Stimulated activated naive CD8-positive, alpha-beta T cell treated with anti-CD3 and anti-CD28 coated beads, Interleukin-15, Interleukin-2, amounts not matched to agents 100 ng/mL and 50 ng/mL, for 24 hours (primary cell): Measurements from ENCODE around the gene IFNL3.
A peak's percentile ranks its signal among the peaks of the same experiment; 100 is the strongest.
"Not testable (repeated sequence)": the region's sequence is repeated elsewhere in the genome, so short reads cannot be mapped to it uniquely, and the experiment has no call there.

ENCODE experiments used
- H3K27ac Mint-ChIP-seq: one replicate; pipeline ENCODE4 v1.8.0; 2021; ENCODE audit warnings: mild to moderate bottlenecking, mixed read lengths
- H3K27me3 Mint-ChIP-seq: one replicate; pipeline ENCODE4 v1.8.0; 2021; ENCODE audit warnings: mixed read lengths
- H3K36me3 Mint-ChIP-seq: one replicate; pipeline ENCODE4 v1.8.0; 2021; ENCODE audit warnings: low read depth, mixed read lengths
- H3K4me1 Mint-ChIP-seq: one replicate; pipeline ENCODE4 v1.8.0; 2021; ENCODE audit warnings: low read depth, mixed read lengths
- H3K4me3 Mint-ChIP-seq: one replicate; pipeline ENCODE4 v1.8.0; 2021; ENCODE audit warnings: mild to moderate bottlenecking, mixed read lengths
- H3K9me3 Mint-ChIP-seq: one replicate; pipeline ENCODE4 v1.8.0; 2021; ENCODE audit warnings: mixed read lengths

The IFNL3 gene

DNA sequence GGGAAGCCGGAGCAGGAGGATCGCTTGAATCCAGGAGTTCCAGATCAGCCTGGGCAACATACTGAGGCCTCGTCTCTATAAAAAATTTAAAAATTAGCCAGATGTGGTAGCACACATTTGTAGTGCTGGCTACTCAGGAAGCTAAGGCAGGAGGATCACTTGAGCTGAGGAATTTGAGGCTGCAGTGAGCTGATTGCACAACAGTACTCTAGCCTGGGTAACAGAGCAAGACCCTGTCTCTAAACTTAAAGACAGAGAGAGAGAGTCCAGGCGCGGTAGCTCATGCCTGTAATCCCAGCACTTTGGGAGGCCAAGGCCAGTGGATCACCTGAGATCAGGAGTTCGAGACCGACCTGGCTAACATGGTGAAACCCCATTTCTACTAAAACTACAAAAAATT, 4.4 kb downstream of the IFNL3 start:
- H3K27me3 Mint-ChIP-seq: no peaks in the 10 kb centered on the region
- no peak overlapping the region for H3K4me3 Mint-ChIP-seq
- H3K4me1 Mint-ChIP-seq: peaks cover 23% of the 10 kb centered on the region
- H3K9me3 Mint-ChIP-seq: no peaks in the 10 kb centered on the region
- no peaks in the 10 kb centered on the region for H3K36me3 Mint-ChIP-seq
- H3K27ac Mint-ChIP-seq: no peak overlapping the region

DNA sequence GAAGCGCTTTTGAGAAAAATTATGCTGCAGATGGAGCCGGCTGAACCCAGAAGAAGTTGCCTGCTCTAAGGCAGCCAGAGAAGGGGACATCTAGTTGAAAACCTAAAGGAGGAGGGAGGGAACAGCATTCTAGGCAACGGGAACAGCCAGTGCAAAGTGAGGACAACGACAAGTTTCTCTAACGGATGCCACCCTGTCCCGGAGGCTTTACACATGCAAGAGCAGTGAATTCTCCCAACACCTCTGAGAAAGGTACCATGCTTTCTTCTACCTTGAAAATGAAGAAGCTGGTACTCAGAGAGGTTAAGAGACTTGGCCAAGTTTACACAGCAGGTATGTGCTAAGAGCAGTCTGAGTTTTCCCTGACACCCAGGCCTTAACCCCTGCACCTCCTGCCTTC, 5.9 kb downstream of the IFNL3 start:
- H3K36me3 Mint-ChIP-seq: no peaks in the 10 kb centered on the region
- H3K27me3 Mint-ChIP-seq: no peaks in the 10 kb centered on the region
- H3K4me1 Mint-ChIP-seq: peaks cover 23% of the 10 kb centered on the region
- H3K27ac Mint-ChIP-seq: no peak overlapping the region
- H3K9me3 Mint-ChIP-seq: no peaks in the 10 kb centered on the region
- no peak overlapping the region for H3K4me3 Mint-ChIP-seq

DNA sequence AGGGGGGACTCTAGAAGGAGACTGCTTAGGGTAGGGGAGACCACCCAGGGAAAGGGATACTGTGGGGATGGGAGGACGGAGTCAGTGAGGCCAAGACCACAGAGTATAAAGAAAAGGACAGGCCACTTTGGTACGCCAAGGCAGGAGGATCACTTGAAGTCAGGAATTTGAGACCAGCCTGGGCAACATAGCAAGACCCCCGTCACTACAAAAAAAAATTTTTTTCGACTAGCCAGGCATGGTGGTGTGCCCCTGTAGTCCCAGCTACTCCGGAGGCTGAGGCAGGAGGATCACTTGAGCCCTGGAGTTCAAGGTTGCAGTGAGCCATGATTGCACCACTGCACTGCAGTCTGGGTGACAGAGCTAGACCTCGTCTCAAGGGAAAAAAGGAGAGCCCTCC, 6.6 kb downstream of the IFNL3 start:
- Mint-ChIP-seq H3K9me3 (no peaks in the 10 kb centered on the region), H3K4me1 (peaks cover 23% of the 10 kb centered on the region), H3K27me3 (no peaks in the 10 kb centered on the region), H3K36me3 (no peaks in the 10 kb centered on the region), H3K27ac (peak overlapping the region; percentile 86), H3K4me3 (peak overlapping the region; percentile 70)

DNA sequence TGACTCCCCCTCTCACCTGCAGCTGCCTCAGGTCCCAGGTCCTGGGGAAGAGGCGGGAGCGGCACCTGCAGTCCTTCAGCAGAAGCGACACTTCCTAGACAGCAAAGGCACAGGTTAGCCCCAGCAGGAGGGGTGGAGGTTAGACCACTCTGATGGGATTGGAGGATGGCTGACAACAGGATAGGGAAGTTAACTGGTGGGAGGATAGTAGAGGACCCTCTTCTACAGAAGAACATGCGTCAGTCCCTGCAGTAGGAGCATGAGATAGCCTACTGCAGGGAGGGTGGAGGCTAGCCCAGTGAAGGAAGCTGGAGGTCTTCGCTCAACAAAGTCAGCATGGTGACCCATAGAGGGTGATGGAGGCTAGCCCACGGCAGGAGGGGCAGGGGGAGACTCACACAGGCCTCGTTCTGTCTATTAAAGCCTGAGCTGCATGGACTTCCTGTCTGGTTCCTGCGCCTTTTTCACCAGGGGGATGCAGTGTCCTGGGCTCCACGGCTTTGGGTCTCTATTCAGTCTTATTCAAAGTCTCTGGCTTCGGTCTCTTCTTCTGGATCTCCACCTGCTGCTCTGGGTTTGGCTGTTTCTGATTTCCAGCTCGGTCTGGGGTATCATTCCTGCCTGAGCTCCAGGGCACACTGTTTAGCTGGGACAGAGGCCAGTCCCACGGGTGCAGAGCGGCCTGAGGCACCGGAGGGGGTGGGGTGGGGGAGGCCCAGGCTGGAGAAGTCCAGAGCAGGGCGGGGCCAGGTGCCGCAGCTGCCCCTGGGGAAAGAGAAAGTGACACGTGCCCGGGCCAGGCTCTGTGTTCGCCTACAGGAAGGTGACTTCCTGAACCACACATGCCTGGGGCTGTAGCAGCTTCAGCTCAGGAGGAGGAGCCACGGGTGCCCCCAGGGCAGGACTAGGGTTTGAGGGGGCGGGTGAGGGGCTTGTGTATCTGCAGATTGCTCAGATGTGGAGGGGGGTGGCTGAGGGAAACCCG, 7.3 kb downstream of the IFNL3 start:
- no peaks in the 10 kb centered on the region for H3K27me3 Mint-ChIP-seq
- no peaks in the 10 kb centered on the region for H3K9me3 Mint-ChIP-seq
- H3K4me1 Mint-ChIP-seq: peaks cover 23% of the 10 kb centered on the region
- no peaks in the 10 kb centered on the region for H3K36me3 Mint-ChIP-seq
- H3K27ac Mint-ChIP-seq: peak overlapping the region; percentile 86
- H3K4me3 Mint-ChIP-seq: peak overlapping the region; percentile 70

DNA sequence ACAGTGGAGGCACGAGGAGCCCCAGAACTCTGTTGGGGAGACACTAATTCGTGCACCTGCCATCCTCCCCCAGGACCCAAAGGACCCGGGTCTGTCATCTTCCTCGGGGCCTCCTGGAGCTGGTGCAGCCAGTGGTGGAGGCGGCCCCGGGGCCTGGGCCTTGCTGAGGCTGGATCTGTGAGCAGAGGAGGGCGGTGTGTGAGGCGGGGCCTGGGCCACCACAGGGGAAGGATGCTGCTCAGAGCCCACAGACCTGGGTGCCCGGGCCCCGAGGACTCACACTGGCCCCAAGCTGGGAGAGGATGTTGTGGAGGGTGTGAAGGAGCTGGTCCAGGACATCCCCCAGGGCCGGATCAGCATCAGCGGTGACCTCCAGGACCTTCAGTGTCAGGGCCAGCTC, 8.3 kb downstream of the IFNL3 start:
- Mint-ChIP-seq H3K9me3 (no peaks in the 10 kb centered on the region), H3K4me1 (peaks cover 23% of the 10 kb centered on the region), H3K36me3 (no peaks in the 10 kb centered on the region), H3K27me3 (no peaks in the 10 kb centered on the region), H3K27ac (peak overlapping the region; percentile 56), H3K4me3 (peak overlapping the region; percentile 26)

DNA sequence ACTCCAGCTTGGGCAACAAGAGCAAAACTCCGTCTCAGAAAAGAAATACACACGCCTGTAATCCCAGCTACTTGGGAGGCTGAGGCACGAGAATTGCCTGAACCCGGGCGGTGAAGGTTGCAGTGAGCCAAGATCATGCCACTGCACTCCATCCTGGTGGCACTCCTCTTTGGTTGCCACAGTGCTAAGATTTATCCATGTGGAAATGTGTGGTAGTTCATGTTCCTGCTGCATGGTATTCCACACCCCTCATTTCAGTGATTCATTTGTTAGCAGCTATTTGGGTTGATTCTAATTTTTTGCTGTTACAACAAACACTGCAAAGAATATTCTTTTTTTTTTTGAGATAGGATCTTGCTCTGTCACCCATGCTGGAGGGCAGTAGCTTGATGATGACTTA, 12.1 kb downstream of the IFNL3 start:
- Mint-ChIP-seq H3K27ac (no peak overlapping the region), H3K27me3 (no peaks in the 10 kb centered on the region), H3K4me1 (peaks cover 14% of the 10 kb centered on the region), H3K4me3 (no peak overlapping the region), H3K9me3 (no peaks in the 10 kb centered on the region), H3K36me3 (no peaks in the 10 kb centered on the region)

DNA sequence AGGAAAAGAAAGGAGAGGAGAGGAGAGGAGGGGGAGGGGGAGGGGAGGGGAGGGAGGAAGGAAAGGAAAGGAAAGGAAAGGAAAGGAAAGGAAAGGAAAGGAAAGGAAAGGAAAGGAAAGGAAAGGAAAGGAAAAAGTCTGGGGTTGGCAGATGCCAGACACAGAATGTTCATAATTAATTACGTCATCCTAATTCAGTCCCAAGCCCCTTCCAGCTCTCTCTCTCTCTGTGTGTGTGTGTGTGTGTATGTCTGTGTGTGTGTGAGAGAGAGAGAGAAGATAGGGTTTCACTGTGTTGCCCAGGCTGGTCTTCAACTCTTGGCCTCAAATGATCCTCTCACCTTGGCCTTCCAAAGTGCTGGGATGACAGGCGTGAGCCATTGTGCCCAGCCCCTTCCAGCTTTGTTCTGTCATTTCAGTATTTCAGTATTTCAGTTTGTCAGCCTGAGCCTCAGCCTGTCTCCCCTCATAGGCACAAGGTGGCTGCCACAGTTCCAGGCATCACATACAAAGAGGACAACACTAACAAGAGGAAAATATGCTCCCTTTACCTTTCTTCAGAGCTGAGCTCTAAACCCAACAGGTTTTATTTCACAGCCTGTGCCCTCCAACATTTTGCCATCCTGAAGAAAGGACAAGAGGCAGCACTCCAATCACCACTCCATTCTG, 14.6 kb downstream of the IFNL3 start:
- H3K36me3 Mint-ChIP-seq: no peaks in the 10 kb centered on the region
- H3K4me3 Mint-ChIP-seq: no peak overlapping the region
- no peak overlapping the region for H3K27ac Mint-ChIP-seq
- peaks cover under 1% of the 10 kb centered on the region for H3K27me3 Mint-ChIP-seq
- H3K9me3 Mint-ChIP-seq: no peaks in the 10 kb centered on the region
- H3K4me1 Mint-ChIP-seq: no peaks in the 10 kb centered on the region

DNA sequence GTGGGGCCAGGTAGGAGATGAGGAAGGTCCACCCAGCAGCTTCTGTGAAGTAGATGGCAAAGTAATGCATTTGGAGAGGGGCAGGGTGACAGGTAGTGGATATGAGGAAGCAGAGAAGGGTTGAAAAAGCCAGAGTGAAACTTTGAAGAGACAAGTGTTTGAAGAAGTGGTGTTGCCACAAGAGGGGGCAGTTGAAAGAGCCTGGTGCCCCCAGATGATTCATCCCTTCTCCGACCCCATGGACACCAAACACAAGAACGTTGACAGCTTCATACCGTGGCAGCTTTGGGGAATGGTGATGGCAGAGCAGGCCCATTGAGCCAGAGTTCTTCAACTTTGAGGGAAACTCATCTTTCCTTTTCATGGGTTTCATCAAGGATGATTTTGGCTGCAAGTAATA, 19.9 kb downstream of the IFNL3 start:
- no peaks in the 10 kb centered on the region for H3K4me1 Mint-ChIP-seq
- H3K36me3 Mint-ChIP-seq: no peaks in the 10 kb centered on the region
- H3K4me3 Mint-ChIP-seq: no peak overlapping the region
- H3K9me3 Mint-ChIP-seq: no peaks in the 10 kb centered on the region
- H3K27me3 Mint-ChIP-seq: peaks cover 19% of the 10 kb centered on the region
- peak overlapping the region; percentile 28 for H3K27ac Mint-ChIP-seq

DNA sequence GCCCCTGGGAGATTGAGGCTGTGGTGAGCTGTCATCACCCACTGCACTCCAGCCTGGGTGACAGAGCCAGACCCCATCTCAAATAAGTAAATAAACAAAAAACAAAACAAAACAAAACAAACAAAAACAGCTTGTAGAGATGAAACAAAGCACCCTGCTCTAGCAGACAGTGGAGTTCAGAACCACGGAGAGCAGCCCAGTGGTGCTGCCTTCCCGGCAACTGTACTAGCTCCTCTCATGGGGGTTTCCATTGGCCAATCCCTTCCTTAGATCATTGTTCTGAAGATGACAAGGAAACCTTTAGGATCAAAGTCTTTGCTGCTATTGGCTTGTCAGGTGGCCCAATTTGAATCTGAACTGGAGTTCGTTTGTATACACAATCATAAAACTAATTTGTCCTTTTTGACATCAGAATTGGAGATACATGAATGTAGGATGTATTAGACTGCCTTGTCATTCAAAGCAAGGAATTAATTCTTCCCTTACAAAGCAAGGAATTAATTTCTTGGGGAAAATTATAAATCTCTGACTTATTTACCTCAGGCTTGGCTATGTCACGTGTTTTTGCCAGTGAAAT, 21.0 kb downstream of the IFNL3 start:
- H3K27ac Mint-ChIP-seq: no peak overlapping the region
- no peaks in the 10 kb centered on the region for H3K36me3 Mint-ChIP-seq
- H3K4me3 Mint-ChIP-seq: no peak overlapping the region
- peaks cover 22% of the 10 kb centered on the region for H3K27me3 Mint-ChIP-seq
- no peaks in the 10 kb centered on the region for H3K9me3 Mint-ChIP-seq
- no peaks in the 10 kb centered on the region for H3K4me1 Mint-ChIP-seq

DNA sequence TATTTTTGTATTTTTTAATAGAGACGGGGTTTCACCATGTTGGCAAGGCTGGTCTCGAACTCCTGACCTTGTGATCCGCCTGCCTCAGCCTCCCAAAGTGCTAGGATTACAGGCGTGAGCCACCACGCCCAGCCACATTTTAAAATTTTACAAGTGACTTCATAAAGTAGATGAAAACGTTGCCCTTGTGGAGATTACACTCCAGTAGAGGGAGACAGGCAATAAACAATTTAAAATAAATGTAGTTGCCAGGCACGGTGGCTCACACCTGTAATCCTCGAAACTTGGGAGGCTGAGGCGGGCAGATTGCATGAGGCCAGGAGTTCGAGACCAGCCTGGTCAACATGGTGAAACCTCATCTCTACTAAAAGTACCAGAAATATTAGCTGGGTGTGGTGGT, 25.7 kb downstream of the IFNL3 start:
- peaks cover 22% of the 10 kb centered on the region for H3K27me3 Mint-ChIP-seq
- H3K36me3 Mint-ChIP-seq, H3K9me3 Mint-ChIP-seq, H3K4me3 Mint-ChIP-seq, H3K4me1 Mint-ChIP-seq, H3K27ac Mint-ChIP-seq: not testable (repeated sequence)

DNA sequence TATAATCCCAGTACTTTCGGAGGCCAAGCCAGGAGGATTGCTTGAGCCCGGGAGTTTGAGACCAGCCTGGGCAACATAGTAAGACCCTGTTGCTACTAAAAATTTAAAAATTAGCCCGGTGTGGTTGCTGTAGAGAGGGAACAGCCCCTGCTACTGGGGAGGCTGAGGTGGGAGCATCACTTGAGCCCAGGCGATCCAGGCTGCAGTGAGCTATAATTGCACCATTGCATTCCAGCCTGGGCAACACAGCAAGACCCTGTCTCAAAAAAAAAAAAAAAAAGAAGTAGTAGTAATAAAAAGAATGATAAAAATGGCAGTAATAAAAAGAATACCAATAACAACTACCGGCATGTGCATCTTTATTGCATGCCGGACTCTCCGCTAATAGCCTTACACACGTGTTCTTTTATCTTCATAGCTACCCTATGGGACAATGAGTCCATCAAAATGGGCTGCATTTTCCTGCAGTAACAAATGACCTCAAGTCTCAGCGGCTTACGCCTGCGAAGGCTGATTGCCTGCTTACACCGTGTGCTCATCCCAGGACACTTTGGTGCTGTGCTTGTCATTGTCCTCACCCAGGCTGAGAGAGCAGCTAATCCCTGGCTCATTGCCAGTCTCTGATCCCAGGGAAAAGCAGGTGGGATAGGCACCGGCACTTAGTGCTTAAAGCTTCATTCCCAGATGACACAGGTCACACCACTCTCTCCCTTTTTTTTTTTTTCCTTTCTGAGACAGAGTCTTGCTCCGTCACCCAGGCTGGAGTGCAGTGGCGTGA, 26.4 kb downstream of the IFNL3 start:
- H3K9me3 Mint-ChIP-seq: peaks cover 5% of the 10 kb centered on the region
- H3K4me1 Mint-ChIP-seq: no peaks in the 10 kb centered on the region
- H3K27me3 Mint-ChIP-seq: peaks cover 19% of the 10 kb centered on the region
- no peak overlapping the region for H3K4me3 Mint-ChIP-seq
- H3K27ac Mint-ChIP-seq: no peak overlapping the region
- no peaks in the 10 kb centered on the region for H3K36me3 Mint-ChIP-seq

DNA sequence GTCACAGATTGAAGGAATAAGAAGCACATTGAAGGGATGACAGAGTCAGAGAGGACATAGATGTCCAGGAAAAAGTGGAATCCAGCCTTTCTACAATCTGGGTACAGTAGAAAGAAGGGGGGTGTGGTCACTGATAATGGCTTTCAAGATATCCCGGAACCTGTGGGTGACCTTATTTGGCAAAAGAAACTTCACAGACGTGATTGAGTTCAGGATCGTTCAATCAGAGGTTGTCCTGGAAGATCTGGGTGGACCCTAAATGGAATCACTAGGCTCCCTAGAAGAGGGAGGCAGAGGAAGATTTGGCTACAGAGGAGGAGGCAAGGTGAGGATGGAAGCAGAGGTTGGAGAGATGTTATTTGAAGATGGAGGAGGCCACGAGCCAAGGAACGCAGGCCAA, 27.7 kb downstream of the IFNL3 start:
- Mint-ChIP-seq H3K27ac (no peak overlapping the region), H3K36me3 (no peaks in the 10 kb centered on the region), H3K4me3 (no peak overlapping the region), H3K4me1 (no peaks in the 10 kb centered on the region), H3K9me3 (peaks cover 5% of the 10 kb centered on the region), H3K27me3 (peaks cover 19% of the 10 kb centered on the region)

DNA sequence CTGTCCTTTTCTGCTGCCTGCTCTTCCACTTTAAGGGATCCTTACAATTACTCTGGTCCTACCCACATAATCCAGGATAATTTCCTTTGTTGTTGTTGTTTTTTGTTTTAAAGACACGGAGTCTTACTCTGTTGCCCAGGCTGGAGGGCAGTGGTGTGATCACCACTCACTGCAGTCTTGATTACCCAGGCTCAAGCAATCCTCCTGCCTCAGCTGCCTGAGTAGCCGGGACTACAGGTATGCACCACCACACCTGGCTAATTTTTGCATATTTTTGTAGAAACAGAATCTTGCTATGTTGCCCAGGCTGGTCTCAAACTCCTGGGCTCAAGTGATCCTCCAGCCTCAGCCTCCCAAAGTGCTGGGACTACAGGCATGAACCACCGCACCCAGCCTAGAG, 29.5 kb downstream of the IFNL3 start:
- not testable (repeated sequence) for H3K4me3 Mint-ChIP-seq, H3K36me3 Mint-ChIP-seq, H3K4me1 Mint-ChIP-seq, H3K9me3 Mint-ChIP-seq, H3K27ac Mint-ChIP-seq
- H3K27me3 Mint-ChIP-seq: peaks cover 12% of the 10 kb centered on the region

DNA sequence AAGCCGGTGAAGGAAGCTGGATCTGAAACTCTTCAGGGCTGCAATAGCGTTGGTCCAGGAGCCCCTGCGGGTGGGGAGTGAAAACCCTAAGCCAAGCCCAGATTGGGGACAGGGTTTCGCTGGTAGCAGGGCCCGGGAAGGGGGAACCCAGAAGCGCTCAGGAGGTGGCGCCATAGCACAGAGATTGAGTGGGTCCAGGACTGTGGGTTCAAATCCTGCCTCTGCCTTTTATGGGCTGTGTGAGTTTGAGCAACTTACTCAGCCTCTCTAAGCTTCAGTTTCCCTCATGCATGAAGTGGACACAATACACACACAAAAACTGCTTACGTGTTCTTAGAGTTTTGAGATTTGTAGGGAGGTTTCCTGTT, 32.4 kb downstream of the IFNL3 start:
- H3K4me3 Mint-ChIP-seq: no peak overlapping the region
- peaks cover 6% of the 10 kb centered on the region for H3K27me3 Mint-ChIP-seq
- H3K36me3 Mint-ChIP-seq: no peaks in the 10 kb centered on the region
- peaks cover 5% of the 10 kb centered on the region for H3K9me3 Mint-ChIP-seq
- H3K27ac Mint-ChIP-seq: no peak overlapping the region
- H3K4me1 Mint-ChIP-seq: no peaks in the 10 kb centered on the region
